Measurements from ENCODE around the gene IRX2.

IRX2 gene

DNA sequence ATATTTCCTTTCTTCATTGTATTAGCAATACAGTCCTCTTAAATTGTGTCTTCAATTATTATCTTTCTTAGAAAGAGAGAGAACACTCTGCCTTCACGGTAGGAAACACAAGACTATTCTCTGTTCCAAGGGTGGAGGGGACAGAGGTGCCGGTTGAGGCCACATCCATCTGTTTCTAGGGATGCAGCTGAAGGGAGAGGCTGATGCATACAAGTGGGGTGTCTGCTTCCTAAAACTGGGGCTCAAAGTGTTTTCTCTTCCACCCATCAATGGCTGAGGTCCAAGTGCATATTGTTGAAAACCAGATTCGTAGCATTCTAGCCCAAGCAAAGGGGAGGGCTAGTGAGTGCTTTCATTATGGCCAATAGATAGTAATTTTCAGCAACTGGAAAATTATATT is 9.5 kb downstream of the IRX2 start:
- DNase-seq (ENCODE audit: low read depth in 2 of 2) = no peak

DNA sequence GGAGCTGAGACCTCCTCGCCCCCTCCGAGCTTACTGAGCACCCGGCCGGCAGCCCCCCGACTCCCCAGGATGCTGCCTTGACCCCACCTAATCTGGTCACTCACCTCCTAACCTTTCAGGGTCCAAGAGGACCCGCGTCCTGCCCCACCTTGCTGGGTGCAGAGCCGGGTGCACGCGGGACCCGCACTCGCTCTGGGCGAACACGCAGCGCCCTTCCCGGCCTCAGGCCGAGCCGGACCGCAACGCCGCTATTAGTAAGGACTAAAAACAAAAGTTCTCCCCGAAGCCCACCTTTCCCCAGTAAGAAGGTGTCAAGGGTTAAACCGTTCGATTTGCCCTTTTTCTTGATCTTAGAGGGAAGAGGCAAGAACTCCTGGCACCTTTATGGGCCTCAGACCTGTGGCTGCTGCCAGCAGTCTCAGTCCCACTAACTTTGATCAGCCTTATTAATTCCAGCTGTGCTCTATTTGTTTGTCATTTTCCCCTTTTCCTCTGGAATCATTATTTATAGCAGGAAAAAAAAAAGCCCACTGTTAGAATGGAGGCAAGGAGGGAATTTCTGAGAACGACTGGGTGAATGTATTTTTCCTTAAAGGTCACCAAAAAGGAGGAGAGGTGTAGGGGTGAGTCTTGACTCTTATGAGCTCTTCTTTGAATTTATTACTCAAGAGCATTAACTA is 10.5 kb downstream of the IRX2 start:
- DNase-seq (ENCODE audit: low read depth in 2 of 2) = no peak

DNA sequence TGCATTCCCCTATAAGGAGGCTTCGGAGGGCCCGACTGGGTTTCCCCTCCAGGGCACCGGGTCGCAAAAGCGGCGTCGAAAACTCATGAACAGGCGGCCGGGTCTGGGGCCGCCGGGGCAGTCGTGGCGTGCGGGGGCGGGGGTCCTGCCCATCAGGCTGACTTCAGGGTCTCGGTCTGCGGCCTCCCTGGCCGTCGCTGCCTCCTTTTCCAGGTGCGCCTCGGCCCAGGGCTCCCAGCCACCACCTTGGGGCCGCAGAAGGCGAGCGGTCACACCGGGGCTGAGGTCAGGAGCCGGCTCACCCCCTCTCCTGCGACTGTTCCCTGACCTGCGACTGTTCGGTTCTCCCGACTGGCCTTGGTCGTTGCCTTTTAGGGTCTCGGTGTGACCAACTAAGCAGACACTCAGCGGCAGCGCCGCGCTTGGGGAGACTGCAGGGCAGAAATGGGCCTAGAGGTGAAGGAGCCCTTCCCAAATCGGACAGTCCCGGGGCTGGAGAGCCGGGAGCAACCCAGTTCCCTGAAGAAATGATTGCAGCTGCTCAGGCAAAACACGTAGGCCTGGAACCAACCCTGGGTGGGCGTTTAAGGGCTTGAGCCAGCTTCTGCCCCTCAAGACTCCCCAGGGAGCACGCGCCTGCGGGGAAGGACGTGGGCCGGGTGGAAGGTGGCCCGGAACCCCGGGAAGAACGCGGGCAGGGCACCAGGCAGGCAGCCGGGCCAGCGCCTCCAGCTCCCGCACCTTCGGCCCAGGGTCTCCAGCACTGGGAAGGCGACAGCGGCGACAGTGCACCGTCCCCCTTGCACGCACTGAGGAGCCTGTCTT is 11.2 kb downstream of the IRX2 start:
- DNase-seq (ENCODE audit: low read depth in 2 of 2) = no peak

DNA sequence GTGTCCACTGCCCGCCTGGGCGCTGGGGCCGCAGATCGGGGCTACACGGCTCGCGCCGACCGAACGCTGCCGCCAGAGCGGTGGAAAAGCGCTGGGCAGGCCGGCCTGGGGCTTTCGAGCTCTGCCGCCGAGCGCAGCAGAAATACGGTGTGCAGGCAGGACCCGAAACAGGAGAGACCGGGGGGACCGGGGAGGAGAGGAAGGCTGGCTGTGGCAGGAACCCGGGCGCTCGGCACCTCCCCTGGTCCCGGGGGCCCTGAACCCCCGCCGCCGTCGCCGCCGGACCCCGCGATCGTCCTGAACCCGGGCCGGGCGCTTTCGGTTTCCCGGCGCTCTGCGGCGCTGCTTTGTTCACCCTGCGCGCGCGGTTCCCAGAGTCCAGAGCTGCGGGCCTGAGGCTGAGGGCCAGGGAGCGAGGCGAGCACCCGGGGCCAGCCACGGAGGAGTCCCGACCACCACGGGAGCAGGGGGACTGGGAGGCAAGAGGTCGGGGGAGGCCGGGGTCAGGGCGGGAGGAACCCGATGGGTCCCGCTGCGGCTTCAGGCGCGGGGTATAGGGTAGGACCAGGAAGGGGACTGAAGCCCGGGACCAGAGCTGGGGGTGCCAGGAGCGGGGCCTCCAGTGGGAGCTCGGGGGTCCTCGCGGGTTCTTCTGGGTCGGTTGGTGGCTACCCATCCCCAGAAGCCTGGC is 12.0 kb downstream of the IRX2 start:
- DNase-seq (ENCODE audit: low read depth in 2 of 2) = no peak

DNA sequence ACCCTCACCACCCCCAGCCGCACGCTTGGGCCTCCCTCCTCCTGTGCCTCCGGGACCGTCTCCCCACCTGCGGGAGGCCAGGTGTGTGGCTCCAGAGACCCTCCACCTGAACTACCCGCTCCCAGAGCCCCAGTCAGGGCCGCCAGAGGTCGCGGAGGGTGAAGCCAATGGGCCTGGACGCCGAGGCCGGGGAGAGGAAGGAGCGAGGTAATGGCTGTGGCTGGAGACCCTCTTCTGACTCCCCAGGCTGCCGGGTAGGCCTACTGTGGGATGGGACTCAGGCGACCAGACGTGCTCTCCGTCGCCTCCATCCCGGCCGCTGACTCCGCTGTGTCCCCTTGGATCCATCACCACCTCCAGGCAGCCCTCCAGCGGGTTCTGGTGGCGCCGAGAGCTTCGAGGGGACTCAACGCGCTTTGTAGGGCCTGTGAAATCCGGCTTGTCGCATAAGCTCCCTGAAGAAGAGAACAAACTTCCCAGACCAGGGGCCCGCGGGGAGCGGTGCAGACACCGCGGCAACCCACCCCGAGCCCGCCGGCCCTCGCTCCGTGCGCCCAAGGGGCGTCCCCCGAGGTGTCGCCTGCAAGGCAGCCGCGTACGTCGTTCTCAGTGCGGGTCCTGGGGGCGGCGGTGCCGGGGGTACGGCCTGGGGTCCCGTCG is 12.6 kb downstream of the IRX2 start:
- DNase-seq (ENCODE audit: low read depth in 2 of 2) = no peak

DNA sequence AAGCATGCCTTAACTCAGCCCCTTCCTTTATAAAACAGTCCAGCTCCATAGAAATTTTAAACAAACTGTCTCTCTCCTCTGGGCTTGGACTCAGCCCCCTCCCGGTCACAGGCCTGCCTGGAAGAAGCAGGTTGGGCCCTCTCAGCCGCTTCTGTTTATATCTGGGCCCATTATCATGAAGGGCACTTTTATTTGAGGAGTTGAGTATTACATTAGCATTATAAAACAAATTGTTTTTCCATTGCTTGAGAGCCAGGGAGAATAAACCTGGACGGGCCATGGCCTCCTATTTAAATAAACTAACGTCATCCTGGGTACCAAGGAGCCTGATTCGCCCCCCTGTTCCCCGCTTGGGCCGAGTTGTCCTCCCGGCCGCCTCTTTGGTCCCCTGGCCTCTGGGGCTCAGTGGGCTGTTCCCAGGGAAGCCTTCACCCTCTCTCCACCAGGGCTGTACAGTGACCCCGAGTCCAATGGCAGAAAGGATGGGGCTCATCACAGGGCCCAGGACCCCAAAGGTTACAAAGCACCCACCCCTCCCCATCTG is 13.2 kb downstream of the IRX2 start:
- no peak for DNase-seq (ENCODE audit: low read depth in 2 of 2)

DNA sequence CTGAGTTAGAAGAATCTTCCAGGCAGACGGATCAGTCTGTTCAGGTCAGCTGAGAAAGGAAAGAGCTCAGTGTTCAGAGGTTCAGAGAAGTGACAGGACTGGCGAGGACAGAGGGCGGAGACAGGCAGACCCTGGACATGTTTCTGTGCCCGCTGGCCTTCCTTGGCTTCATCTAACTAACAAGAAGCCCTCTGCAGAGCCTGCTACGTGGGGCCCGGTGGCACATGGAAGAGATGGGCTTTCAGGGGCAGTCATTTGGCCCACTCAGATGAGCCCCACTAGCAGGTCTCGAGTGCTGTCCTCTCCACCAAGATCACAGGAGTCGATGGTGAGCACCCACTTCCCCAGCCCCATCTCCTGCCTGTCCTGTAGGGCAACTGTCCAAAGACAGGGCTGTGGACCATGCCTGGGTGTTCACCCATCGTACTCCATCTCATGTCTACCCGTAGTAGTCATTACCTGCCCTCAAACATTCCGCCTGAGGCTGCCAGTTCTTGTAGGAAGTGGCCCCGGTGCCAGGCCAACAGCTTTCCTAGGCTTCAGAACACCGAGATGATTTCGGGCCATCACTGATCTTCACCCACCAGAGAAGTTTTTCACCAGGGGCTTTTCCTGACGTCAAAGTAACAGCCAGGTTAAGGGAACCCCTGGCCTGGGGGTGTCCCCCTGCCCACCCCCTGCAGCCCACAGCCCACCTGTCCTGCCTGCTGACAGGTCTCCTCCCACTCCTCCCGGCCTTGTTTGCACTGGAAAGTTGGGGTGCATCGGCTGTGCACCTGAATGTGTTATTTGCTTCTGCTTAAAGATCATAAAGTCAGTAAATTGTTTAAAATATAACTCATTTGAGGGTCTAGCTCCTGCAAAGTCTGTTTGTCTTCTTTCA is 14.0 kb downstream of the IRX2 start:
- no peak for DNase-seq (ENCODE audit: low read depth in 2 of 2)

DNA sequence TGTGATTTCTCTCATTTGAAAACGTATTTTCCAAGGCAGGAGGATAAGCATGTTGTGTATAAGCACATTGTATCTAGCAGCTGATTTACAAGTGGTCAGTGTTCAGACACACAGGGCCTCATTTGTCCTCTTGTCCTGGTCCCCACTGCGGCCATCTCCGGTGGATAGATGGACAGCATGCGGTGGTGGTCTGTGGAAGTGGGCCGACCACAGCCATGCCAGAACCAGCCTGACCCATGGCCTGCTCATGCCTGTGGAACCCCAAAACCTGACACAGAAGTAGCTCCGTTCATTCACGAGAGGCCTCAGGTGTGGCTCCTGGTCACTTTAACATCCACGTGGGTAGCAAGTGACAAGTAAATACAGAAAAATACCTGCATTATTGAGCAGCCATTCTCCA is 14.6 kb downstream of the IRX2 start:
- no peak for DNase-seq (ENCODE audit: low read depth in 2 of 2)

DNA sequence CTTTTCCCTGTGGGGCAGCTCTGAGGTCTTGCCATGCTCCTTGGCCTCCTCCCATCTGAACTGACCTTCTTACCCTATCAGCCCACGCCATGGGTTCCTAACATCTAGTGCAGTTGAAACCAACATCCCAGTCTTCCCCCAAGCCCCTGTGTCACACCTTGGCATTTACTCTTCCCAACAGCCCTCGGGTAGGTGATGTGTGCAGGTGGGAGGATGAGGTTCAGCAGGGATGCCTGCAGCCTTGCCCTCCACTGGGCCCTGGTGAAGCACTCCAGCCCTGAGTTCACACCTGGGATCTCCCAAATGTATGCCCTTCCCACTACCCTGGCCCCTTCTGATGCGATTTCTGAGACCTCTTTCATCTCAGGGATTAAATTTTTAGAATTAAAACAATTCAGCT is 15.5 kb downstream of the IRX2 start:
- DNase-seq (ENCODE audit: low read depth in 2 of 2) = no peak

DNA sequence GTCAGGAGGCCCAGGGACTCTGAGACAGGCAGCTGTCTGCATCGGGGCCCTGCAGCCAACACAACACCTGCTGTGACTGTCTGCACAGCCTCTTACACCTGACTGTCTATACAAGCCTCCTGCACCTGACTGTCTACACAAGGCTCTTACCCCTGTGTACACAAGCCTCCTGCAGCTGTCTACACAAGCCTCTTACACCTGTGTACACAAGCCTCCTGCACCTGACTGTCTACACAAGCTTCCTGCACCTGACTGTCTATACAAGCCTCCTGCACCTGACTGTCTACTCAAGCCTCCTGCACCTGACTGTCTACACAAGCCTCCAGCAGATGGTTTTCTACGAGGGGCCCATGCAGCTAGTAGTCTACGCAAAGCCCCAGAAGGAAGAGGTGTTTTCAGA is 18.6 kb downstream of the IRX2 start:
- DNase-seq (ENCODE audit: low read depth in 2 of 2) = no peak

DNA sequence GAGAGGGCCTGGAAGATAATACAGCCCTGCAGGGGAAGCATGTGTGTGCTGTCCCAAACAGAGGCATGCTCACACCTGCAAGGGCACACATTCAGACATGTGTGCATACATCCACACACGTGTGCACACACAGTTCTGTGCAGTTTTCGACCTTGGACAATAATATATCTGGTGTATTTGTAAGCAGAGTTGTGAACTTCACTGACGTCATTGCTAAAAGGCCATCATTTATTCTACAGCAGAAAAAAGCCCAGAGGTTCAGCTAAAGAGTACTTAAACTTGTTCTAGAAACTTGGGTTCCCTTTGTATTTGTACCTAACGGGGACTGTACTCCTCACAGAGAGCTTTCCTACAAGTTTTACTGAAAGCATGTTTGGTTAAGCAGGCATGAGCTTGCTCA is 19.5 kb downstream of the IRX2 start:
- DNase-seq (ENCODE audit: low read depth in 2 of 2) = no peak

DNA sequence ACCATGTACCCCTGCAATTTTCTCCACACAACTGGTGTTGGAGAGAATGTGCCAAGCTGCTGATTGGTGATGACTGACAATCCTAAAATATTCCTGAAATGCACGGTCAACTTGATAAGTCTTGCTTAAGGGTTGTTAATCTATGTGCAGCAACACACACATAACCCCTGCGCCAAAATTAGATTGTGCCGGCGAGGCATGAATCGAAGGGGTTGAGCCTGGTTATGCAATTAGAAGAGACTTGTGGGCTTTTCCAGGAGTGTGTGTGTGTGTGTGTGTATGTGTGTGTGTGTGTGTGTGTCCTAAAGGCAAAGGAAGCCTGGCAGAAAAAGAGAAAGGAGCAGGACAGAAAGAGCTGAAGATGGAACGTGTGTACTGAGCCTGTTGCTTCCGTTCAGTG is 22.3 kb downstream of the IRX2 start:
- DNase-seq (ENCODE audit: low read depth in 2 of 2) = no peak

DNA sequence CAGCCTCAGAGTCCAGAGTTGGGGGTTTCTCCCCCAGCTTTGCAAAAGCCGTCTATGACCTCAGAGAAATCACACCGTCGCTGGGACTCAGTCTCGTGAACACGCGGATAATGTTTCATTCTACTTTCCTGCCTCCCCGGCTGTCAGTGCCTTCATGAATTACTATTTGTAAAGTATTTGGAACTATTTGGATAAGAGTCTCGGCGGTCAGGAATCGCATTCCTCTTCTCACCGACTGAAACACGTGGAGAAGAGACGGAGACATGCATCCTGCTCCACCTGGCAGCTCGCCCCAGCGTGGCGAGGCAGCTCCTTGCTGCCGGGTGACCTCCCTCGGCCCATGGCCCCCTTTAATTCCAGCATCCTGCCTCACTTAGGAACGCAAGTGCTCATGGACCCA is 23.9 kb downstream of the IRX2 start:
- no peak for DNase-seq (ENCODE audit: low read depth in 2 of 2)

DNA sequence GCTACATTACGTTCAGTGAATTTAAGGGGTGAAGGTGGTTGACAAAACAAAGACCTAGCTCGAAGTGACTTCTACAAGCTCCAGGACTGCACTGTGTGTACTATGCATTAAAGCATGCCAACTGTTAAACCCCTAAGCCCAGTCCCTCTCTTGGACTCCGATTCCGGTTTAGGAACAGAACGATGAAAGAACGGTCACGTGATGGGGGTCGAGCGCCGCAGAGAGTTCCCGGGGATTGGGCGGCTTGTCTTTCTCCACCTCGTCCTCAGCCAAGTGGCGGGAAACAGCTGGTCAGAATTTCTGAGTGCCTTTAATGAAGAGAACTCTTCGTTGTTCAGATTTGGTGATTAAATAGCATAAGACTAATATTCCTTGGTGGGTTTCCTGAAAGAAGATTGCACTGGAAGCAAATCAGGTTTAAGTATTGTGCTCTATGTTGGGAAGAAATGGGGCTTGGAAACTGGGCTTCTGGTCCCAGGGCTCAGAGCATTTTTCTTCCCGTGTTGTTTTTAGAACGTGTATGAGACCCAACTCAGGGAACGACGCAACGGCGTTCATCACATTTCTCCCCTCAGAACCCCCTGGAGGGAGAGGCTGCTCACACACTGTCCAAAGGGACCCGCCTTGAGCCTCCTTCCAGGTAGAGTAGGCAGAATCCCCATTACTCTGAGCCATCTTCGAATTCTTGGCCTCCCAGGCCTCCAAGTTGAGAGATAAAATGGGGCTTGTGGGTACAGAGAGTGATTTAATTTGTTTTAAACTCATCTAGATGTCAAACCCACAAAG is 25.3 kb downstream of the IRX2 start:
- DNase-seq (ENCODE audit: low read depth in 2 of 2) = no peak

DNA sequence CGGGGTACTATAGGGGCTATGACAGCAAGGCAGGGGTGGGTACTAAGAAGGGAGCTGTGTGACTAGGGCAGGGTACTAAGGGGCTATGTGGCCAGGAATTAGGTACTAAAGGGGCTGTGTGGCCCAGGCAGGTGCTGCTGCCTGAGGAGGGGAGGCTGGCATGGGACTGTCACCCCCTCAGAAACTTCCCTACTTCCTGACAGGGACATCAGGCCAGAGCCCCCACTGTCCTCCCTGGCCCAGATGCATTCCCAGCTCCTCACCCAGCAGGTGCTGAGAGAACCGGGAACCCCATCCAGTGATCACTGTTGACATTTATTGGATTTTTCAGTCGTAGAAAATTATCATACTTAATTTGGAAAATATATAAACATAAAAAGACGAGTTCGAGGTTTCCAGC is 26.6 kb downstream of the IRX2 start:
- no peak for DNase-seq (ENCODE audit: low read depth in 2 of 2)

DNA sequence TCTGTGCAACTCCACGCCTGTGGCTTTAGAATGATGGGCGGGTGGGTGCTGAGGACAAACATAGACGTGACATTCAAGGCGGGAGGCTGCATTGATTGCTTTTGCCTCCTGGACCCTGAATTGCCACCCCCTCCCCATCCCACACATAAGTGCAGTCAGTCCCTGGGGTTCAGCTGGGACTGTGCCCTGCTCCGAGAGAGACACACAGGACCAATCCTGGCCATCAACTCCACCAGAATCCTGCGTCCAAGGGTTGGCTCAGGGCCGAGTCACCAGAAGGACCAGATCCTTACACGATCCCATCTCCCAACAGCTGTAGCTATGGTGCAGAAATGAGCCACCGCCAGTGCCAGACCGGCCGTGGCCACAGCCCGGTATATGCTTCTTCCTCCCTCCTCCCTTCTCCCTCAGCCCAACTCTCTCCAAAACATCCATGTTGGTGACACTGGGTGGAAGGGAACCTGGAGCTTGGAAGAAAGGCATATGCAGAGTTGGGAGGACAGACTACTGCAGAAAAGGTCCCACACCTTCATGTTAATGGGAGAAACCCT is 27.4 kb downstream of the IRX2 start:
- no peak for DNase-seq (ENCODE audit: low read depth in 2 of 2)

DNA sequence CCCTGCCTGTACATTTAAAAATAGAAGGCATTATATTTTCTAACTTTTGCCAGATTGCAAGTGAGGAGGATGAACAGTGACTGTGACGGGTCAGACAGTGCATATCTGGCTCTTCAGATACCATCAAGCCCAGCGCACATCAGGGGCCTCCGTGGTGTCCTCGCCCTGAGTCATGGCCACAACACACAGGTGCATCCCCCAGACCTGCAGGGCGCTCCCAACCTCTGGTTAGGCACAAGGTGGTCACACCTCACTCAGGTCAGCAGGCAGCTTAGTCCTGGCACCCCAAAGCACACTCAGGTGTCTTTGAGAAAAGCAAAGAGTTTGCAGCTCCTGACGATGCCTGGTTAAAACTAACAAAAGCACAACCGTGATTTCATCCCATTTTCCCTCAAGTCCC is 28.6 kb downstream of the IRX2 start:
- no peak for DNase-seq (ENCODE audit: low read depth in 2 of 2)

DNA sequence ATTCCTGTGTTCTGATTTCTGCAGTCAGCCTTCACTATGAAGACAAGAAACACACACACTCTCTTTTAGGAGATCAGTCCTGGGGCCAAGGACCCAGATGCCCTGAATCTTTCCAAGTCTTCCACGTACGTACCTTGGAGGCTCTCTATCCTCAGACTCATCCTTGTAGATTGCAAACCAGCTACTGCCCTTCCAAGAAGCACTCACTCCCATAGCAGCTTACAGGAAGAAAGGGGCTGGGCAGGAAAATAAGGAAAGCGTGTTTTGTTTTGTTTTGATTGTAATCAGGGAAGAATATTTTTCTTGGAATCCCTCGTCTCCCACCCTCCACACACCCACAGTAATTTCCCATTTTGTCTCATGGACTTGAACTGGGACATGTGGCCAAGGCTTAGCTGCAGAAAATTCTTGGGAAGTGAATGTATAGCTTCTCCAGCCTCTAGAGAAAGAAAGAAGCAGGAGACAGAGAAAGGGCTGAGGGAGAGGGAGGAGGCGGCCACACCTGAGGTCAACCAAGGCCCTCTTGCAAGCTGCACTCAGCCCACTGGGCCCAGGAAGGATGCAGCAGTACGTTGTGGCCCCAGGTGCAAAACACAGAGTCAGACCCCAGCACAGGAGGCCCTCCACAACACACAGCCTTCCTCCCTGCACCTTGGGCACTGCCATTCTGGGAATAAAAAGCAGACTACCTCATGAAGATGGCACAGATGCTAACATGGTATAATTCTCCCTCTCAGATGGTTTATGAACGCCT is 29.9 kb downstream of the IRX2 start:
- DNase-seq (ENCODE audit: low read depth in 2 of 2) = no peak

DNA sequence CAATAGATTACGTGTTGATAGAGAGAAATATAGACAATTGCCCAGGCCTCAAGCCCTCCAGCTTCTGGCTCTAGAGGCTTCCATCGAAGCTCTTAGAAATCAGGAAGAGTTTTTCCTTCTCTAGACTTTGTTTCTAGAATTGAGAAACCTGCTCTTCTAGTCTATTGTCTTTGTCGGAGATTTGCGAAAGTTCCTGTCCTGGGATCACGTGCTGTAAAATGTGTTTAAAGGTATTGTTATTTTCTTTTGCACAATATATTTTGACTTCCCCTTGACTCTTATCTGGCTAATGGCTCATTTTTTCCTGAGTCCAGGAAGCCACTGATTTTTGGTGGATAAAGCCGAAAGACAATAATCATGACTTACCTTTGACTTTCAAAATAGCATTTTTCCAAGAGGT is 32.1 kb downstream of the IRX2 start:
- DNase-seq (ENCODE audit: low read depth in 2 of 2) = no peak

Measured in stimulated activated CD8-positive, alpha-beta memory T cell treated with anti-CD3 and anti-CD28 coated beads, Interleukin-2, amount 100 ng/mL, for 48 hours (primary cell).